IMR-90 (cell line): ENCODE results near the gene OR9A2. TPM values are rescaled to one million over a fixed set of nuclear protein-coding genes. Genes with fewer than 3 reads are reported as not detected.

Experiments
- ATAC-seq: fragments of 200-7000 bp; cut with Tn5 transposase; 2 replicates; pipeline ENCODE4 v1.9.1; 2020; ENCODE audit warnings: low read depth, mild to moderate bottlenecking, moderate library complexity
- BruUV-seq: library from RNA; stranded (reverse); fragments of 400-500 nt; replicated peaks from 2 replicates; lab custom pipeline; 2021; lab: Mats Ljungman, UMichigan
- CTCF ChIA-PET: fragments of 300-600 bp; formaldehyde crosslinking; extraction: SDS; loops from one replicate; lab custom pipeline; 2021; ENCODE audit warnings: antibody characterized with exemption; lab: Yijun Ruan, JAX
- POLR2A ChIA-PET: fragments of 300-600 bp; sonication (Branson Sonifier 250); formaldehyde crosslinking; loops from one replicate; lab custom pipeline; 2022; ENCODE audit warnings: antibody characterized with exemption; ENCODE audit not compliant: unreplicated experiment; lab: Charles Lee
- DNase-seq: peaks from one replicate; pipeline ENCODE4 v3.0.0; 2013
- H2AFZ ChIP-seq: replicated peaks from 2 replicates; pipeline ENCODE3; 2013; ENCODE audit warnings: low read length, mild to moderate bottlenecking; ENCODE audit not compliant: poor library complexity
- H2AK5ac ChIP-seq: 2 replicates; pipeline ENCODE4 v1.6.1; 2013; ENCODE audit warnings: low read depth, low read length, inconsistent platforms
- H2AK9ac ChIP-seq: replicated peaks from 2 replicates; pipeline ENCODE3; 2013; ENCODE audit warnings: mild to moderate bottlenecking, low read depth, low read length, moderate library complexity; ENCODE audit not compliant: poor library complexity
- H2BK120ac ChIP-seq: 2 replicates; pipeline ENCODE4 v1.6.1; 2013; ENCODE audit warnings: low read depth, low read length, inconsistent platforms
- H2BK15ac ChIP-seq: 3 replicates; pipeline ENCODE4 v1.6.1; 2013; ENCODE audit warnings: low read depth, low read length, inconsistent platforms
- H2BK20ac ChIP-seq: 2 replicates; pipeline ENCODE4 v1.6.1; 2013; ENCODE audit warnings: low read depth, mild to moderate bottlenecking, inconsistent platforms, low read length, moderate library complexity
- H2BK5ac ChIP-seq: 2 replicates; pipeline ENCODE4 v1.6.1; 2013; ENCODE audit warnings: mild to moderate bottlenecking, low read depth, low read length, inconsistent platforms; ENCODE audit not compliant: poor library complexity, severe bottlenecking
- H3K14ac ChIP-seq: replicated peaks from 2 replicates; pipeline ENCODE4 v1.6.1; 2013; ENCODE audit warnings: low read depth, low read length, inconsistent platforms
- H3K18ac ChIP-seq: 2 replicates; pipeline ENCODE4 v1.6.1; 2013; ENCODE audit warnings: low read depth, low read length, control low read depth
- H3K23ac ChIP-seq: 2 replicates; pipeline ENCODE4 v1.6.1; 2013; ENCODE audit warnings: low read depth, low read length, inconsistent platforms
- H3K27ac ChIP-seq: 2 replicates; pipeline ENCODE4 v1.5.1; 2013; ENCODE audit warnings: mild to moderate bottlenecking, control low read depth, low read length; ENCODE audit not compliant: insufficient read depth
- H3K27me3 ChIP-seq: 2 replicates; pipeline ENCODE4 v1.6.1; 2013; ENCODE audit warnings: low read length; ENCODE audit not compliant: control insufficient read depth, insufficient read depth
- H3K36me3 ChIP-seq: 2 replicates; pipeline ENCODE4 v1.6.1; 2013; ENCODE audit warnings: low read length, mixed read lengths; ENCODE audit not compliant: control insufficient read depth, insufficient read depth
- H3K4ac ChIP-seq: 2 replicates; pipeline ENCODE4 v1.6.1; 2013; ENCODE audit warnings: low read depth, low read length, inconsistent platforms
- H3K4me1 ChIP-seq: 2 replicates; pipeline ENCODE4 v1.6.1; 2013; ENCODE audit warnings: low read length, mixed read lengths; ENCODE audit not compliant: control insufficient read depth, insufficient read depth
- H3K4me2 ChIP-seq: 2 replicates; pipeline ENCODE4 v1.6.1; 2013; ENCODE audit warnings: low read depth, mild to moderate bottlenecking, control low read depth, low read length, moderate library complexity
- H3K4me3 ChIP-seq: 2 replicates; pipeline ENCODE4 v1.5.1; 2013; ENCODE audit warnings: low read depth, mild to moderate bottlenecking, control low read depth, low read length, moderate library complexity; ENCODE audit not compliant: insufficient read depth
- H3K56ac ChIP-seq: 2 replicates; pipeline ENCODE4 v1.6.1; 2013; ENCODE audit warnings: low read length, inconsistent platforms; ENCODE audit not compliant: insufficient read depth; ENCODE audit errors: extremely low read depth
- H3K79me1 ChIP-seq, 2 experiments: 2 replicates each; pipeline ENCODE4 v1.6.1; 2013; ENCODE audit warnings: low read length in 2 of 2, inconsistent platforms in 1 of 2, low read depth in 1 of 2
- H3K9ac ChIP-seq: 2 replicates; pipeline ENCODE4 v1.6.1; 2013; ENCODE audit warnings: low read depth, low read length, control low read depth
- H3K9me1 ChIP-seq: 2 replicates; pipeline ENCODE4 v1.6.1; 2013; ENCODE audit warnings: low read length, inconsistent platforms; ENCODE audit not compliant: insufficient read depth
- H3K9me3 ChIP-seq: 2 replicates; pipeline ENCODE4 v1.6.1; 2013; ENCODE audit warnings: low read length; ENCODE audit not compliant: control insufficient read depth, insufficient read depth
- H4K20me1 ChIP-seq: 2 replicates; pipeline ENCODE4 v1.6.1; 2013; ENCODE audit warnings: low read length, inconsistent platforms; ENCODE audit not compliant: insufficient read depth
- H4K5ac ChIP-seq: 2 replicates; pipeline ENCODE4 v1.6.1; 2013; ENCODE audit warnings: mild to moderate bottlenecking, low read depth, low read length, control low read depth
- H4K8ac ChIP-seq, 2 experiments: 2 replicates each; pipeline ENCODE4 v1.6.1; 2013; ENCODE audit warnings: low read depth in 2 of 2, low read length in 2 of 2, control low read depth in 1 of 2, inconsistent platforms in 1 of 2
- H4K91ac ChIP-seq: 2 replicates; pipeline ENCODE4 v1.6.1; 2013; ENCODE audit warnings: low read depth, low read length, inconsistent platforms; ENCODE audit not compliant: insufficient read depth
- BHLHE40 ChIP-seq: fragments of 150-350 bp; IDR thresholded peaks from 2 replicates; pipeline ENCODE4 v1.6.1; 2016; ENCODE audit warnings: mild to moderate bottlenecking, low read depth, low read length
- CEBPB ChIP-seq: IDR thresholded peaks from 2 replicates; pipeline ENCODE4 v1.6.1; 2012; ENCODE audit warnings: low read depth, low read length, improper control_type of control experiment
- CHD1 ChIP-seq: IDR thresholded peaks from 2 replicates; pipeline ENCODE4 v1.6.1; 2012; ENCODE audit warnings: low read depth, low read length, improper control_type of control experiment
- CTCF ChIP-seq: conservative IDR thresholded peaks from 2 replicates; pipeline ENCODE4 v1.5.1; 2012; ENCODE audit warnings: mild to moderate bottlenecking, low read depth, low read length, improper control_type of control experiment
- FOS ChIP-seq: fragments of 150-350 bp; IDR thresholded peaks from 2 replicates; pipeline ENCODE4 v1.6.1; 2016; ENCODE audit warnings: low read depth, low read length
- MAFK ChIP-seq: IDR thresholded peaks from 2 replicates; pipeline ENCODE4 v1.6.1; 2012; ENCODE audit warnings: low read depth, low read length, improper control_type of control experiment
- MAZ ChIP-seq: IDR thresholded peaks from 2 replicates; pipeline ENCODE4 v1.6.1; 2012; ENCODE audit warnings: low read depth, mild to moderate bottlenecking, low read length, improper control_type of control experiment, moderate library complexity, borderline replicate concordance
- MXI1 ChIP-seq: IDR thresholded peaks from 2 replicates; pipeline ENCODE4 v1.6.1; 2012; ENCODE audit warnings: low read depth, mild to moderate bottlenecking, low read length, moderate library complexity, borderline replicate concordance
- NFE2L2 ChIP-seq: fragments of 150-350 bp; IDR thresholded peaks from 2 replicates; pipeline ENCODE4 v1.6.1; 2016; ENCODE audit warnings: low read depth, mild to moderate bottlenecking, low read length
- POLR2A ChIP-seq: IDR thresholded peaks from 2 replicates; pipeline ENCODE4 v1.6.1; 2012; ENCODE audit warnings: mild to moderate bottlenecking, low read depth, low read length
- RAD21 ChIP-seq: IDR thresholded peaks from 2 replicates; pipeline ENCODE4 v1.6.1; 2012; ENCODE audit warnings: low read length, improper control_type of control experiment
- RCOR1 ChIP-seq: IDR thresholded peaks from 2 replicates; pipeline ENCODE4 v1.6.1; 2012; ENCODE audit warnings: mild to moderate bottlenecking, low read length, improper control_type of control experiment; ENCODE audit not compliant: insufficient replicate concordance
- RFX5 ChIP-seq: IDR thresholded peaks from 2 replicates; pipeline ENCODE4 v1.8.0; 2012; ENCODE audit warnings: low read depth, mild to moderate bottlenecking, low read length, moderate library complexity
- SMC3 ChIP-seq: fragments of 150-350 bp; IDR thresholded peaks from 2 replicates; pipeline ENCODE4 v1.6.1; 2016; ENCODE audit warnings: low read depth, mild to moderate bottlenecking, antibody characterized with exemption, low read length, moderate library complexity
- WGBS, 2 experiments: methylation state at CpG; one replicate each; pipeline versions ENCODE4 v1.1.5 to v1.1.7; 2013; ENCODE audit warnings: missing lambda C conversion rate in 2 of 2; ENCODE audit not compliant: insufficient read length in 1 of 2; ENCODE audit errors: extremely low coverage in 2 of 2; 5-methylcytosine and 5-hydroxymethylcytosine counted together
- dilution Hi-C: fragments of 300-500 bp; cut with HindIII; formaldehyde crosslinking; loops from one replicate; pipeline ENCODE4 v1.14.3; 2018; ENCODE audit warnings: low sequenced_read_pairs; ENCODE audit not compliant: unreplicated experiment
- in situ Hi-C: fragments of 300-500 bp; cut with MboI; formaldehyde crosslinking; loops from 3 replicates; pipeline ENCODE4 v1.14.3; 2019; ENCODE audit warnings: low sequenced_read_pairs, inconsistent platforms, mixed read lengths
- intact Hi-C: fragments of 100-400 bp; cut with micrococcal nuclease; formaldehyde crosslinking; loops from 2 replicates; pipeline ENCODE4 v1.10.0; 2022
- polyA plus RNA-seq, 3 experiments: library from polyadenylated mRNA; depleted of rRNA; stranded (reverse); fragments of >200 nt; gene quantifications; 2 replicates each; pipeline ENCODE4 v1.2.3, GENCODE V29; 2012; ENCODE audit warnings: low replicate concordance in 1 of 3
- total RNA-seq: library from RNA; depleted of rRNA; stranded (reverse); fragments of >200 nt; gene quantifications from 2 replicates; pipeline ENCODE4 v1.2.3, GENCODE V29; 2012
- TF ChIP-seq, protein P1 (sequence below): fragments of 150-350 bp; IDR thresholded peaks from 2 replicates; pipeline ENCODE4 v1.6.1; 2016; ENCODE audit warnings: low read depth, mild to moderate bottlenecking, low read length, moderate library complexity, borderline replicate concordance
- TF ChIP-seq, protein P2 (sequence below): fragments of 150-350 bp; IDR thresholded peaks from 2 replicates; pipeline ENCODE4 v1.6.1; 2017; ENCODE audit warnings: mild to moderate bottlenecking, antibody characterized with exemption, low read length, low read depth

OR9A2 gene
- total and polyA plus RNA-seq, 2 of the 4 experiments (the other 2 are of a cell fraction) = not detected

DNA sequence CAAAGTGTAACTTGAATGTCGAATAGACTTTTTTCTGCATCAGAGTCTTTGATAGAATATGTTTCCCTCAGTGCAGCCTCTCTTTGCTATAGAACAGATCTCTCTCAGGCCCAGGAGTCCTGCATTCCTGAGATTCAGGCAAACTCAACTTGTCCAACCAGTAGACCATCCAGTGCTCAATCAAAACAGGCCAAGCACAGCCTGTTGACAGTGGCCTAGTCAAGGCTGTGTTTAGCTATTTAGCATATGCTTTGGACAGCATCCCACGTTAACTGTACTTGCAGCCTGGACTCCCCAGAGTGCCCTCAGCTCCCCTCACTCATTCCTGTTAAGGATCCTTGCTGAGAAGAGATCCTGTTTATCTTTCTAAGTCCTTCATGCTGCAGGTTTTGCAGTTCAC is 41.5 kb upstream of the OR9A2 start:
- Histone ChIP-seq H3K4me1 (no peaks in the 10 kb centered on the region), H2BK15ac (no peak overlapping the region), H3K27ac (no peak overlapping the region), H3K9ac (no peak overlapping the region), H4K91ac (no peak overlapping the region), H3K36me3 (no peaks in the 10 kb centered on the region), H2BK20ac (no peak overlapping the region), H4K20me1 (no peaks in the 10 kb centered on the region), H4K5ac (no peak overlapping the region), H3K9me3 (peaks cover 11% of the 10 kb centered on the region), H3K4ac (no peak overlapping the region), H3K14ac (no peak overlapping the region), H2BK5ac (no peak overlapping the region), H3K18ac (no peak overlapping the region), H3K4me2 (no peak overlapping the region), H3K79me1 (no peaks in the 10 kb centered on the region), H3K23ac (no peak overlapping the region), H4K8ac (no peak overlapping the region), H2AK5ac (no peak overlapping the region), H3K9me1 (no peaks in the 10 kb centered on the region), H2AK9ac (no peak overlapping the region), H3K27me3 (no peaks in the 10 kb centered on the region), H3K4me3 (no peak overlapping the region), H2AFZ (no peak overlapping the region), H2BK120ac (no peak overlapping the region), H3K56ac (no peak overlapping the region)
- ATAC-seq = no peak
- ChIA-PET CTCF (no interaction called here), POLR2A (no interaction called here)
- 40% methylated on average over 1 of the region's 2 CpGs; no CpG with 5 or more reads in 1 of the 2 experiments for WGBS, 2 experiments
- dilution Hi-C loops = no loop called here
- intact Hi-C loops = no loop called here
- BruUV-seq = no TSS peak
- no peak for DNase-seq
- TF ChIP-seq RAD21 = no peak
- TF ChIP-seq MXI1 = no peak
- TF ChIP-seq, protein P1, sequence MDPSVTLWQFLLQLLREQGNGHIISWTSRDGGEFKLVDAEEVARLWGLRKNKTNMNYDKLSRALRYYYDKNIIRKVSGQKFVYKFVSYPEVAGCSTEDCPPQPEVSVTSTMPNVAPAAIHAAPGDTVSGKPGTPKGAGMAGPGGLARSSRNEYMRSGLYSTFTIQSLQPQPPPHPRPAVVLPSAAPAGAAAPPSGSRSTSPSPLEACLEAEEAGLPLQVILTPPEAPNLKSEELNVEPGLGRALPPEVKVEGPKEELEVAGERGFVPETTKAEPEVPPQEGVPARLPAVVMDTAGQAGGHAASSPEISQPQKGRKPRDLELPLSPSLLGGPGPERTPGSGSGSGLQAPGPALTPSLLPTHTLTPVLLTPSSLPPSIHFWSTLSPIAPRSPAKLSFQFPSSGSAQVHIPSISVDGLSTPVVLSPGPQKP = no peak
- TF ChIP-seq, protein P2, sequence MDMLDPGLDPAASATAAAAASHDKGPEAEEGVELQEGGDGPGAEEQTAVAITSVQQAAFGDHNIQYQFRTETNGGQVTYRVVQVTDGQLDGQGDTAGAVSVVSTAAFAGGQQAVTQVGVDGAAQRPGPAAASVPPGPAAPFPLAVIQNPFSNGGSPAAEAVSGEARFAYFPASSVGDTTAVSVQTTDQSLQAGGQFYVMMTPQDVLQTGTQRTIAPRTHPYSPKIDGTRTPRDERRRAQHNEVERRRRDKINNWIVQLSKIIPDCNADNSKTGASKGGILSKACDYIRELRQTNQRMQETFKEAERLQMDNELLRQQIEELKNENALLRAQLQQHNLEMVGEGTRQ = no peak
- TF ChIP-seq BHLHE40 = no peak
- TF ChIP-seq SMC3 = no peak
- no peak for TF ChIP-seq RCOR1
- no peak for TF ChIP-seq MAFK
- no peak for TF ChIP-seq FOS
- TF ChIP-seq CTCF = no peak
- TF ChIP-seq POLR2A = no peak
- no peak for TF ChIP-seq CEBPB
- TF ChIP-seq RFX5 = no peak
- no peak for TF ChIP-seq NFE2L2
- no peak for TF ChIP-seq CHD1
- no peak for TF ChIP-seq MAZ
- in situ Hi-C loops = no loop called here
